HG03442 (cell line): ENCODE measurements around the gene KCND2.

Experiments
- ATAC-seq: cut with Tn5 transposase; IDR thresholded peaks from one replicate; pipeline ENCODE4 v1.9.1; 2021; ENCODE audit warnings: mild to moderate bottlenecking, moderate library complexity; ENCODE audit not compliant: unreplicated experiment

KCND2 gene

DNA sequence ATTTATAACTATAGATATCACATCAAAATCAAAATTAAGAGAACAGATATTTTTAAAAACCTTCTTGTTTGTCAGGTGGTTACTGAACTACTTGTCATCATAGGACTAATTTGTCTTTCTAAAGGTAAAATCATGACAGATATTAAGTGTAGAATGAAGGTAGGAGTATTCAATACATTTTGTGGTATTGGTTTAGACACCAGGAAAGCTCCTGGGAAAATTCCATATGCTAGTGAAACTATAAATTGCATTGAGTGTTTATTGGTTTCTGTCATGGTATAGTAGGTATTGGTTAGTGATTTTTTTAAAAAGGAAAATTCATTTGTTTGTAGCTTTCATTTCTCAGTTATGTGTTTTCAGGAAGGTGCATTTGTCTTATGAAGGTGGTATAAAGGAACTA lies 132.7 kb downstream of the KCND2 start:
- no peak for ATAC-seq

DNA sequence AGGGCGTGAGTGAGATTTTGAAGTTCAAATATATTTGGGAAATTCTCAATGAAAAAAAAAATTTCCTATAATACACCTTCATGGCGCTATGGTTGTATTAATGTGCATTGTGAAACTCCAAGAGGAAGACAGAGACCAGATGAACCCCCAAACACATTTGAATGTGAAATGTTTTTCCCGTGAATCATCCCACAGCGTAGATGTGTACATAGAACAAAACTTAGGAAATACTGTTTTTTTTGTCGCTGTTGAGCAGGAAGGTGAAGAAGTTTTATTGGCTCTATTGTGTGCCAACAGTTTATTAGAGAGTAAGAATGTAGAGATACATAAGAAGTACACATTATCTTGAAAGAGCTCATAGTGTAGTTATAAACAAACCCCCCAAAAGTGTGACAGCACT lies 134.0 kb downstream of the KCND2 start:
- ATAC-seq = no peak

DNA sequence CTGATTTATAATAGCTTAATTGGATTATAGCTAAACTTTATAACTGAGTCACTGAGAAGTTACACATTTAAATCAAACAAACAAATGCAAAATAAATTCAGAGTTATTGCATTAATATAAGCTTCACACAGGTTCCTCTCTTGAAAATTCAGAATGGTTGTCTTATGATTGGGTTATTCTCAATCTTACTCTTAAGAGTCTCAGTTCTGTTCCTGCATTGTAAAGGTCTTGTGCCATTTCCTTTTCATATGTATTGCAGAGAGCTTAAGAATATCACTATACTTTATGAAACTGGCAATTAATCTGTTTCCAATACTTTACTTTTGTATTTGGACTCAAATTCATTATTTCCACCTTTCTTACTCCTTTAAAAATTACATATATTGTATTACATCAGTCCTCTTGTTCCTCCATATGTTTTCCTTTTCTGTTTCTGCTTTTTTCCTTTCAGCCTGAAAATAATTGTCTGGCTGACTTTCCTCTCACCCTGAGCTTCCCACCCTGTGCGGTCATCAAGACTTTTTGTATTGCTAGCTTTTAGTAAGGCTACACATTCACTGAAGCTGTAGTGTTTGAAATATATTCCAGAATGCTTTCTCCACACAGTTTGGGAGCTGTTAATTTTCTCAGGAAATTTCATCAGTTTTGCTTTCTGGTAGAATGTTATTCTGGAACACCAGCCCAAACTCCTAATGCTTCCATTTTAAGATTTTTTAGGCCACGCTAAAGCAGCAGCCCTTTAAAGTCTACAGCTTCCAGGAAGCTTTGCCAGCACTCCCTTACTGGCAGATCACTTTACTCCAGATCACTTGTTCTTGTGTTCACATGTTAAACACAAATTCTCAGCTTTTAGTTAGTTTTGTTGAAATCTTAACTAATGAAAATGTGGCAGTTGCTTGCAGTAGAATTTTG lies 139.4 kb downstream of the KCND2 start:
- ATAC-seq = peak; percentile 87

DNA sequence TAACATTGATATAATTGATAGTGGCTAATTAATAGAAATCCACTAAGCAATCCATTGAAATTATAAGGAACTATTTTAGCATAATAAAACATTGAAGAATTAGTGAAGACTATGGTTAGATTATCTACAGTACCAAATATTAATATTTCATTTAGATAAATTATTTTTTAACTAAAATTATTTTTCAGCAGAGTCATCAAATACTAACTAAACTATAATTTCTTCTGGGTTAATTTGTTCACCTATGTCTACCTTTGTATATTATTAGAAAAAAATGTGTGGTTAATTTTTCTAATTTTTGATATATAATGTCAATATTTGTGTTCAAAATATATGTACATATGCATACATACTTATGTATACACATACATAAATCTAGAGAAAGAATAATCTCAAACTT lies 140.2 kb downstream of the KCND2 start:
- no peak for ATAC-seq

DNA sequence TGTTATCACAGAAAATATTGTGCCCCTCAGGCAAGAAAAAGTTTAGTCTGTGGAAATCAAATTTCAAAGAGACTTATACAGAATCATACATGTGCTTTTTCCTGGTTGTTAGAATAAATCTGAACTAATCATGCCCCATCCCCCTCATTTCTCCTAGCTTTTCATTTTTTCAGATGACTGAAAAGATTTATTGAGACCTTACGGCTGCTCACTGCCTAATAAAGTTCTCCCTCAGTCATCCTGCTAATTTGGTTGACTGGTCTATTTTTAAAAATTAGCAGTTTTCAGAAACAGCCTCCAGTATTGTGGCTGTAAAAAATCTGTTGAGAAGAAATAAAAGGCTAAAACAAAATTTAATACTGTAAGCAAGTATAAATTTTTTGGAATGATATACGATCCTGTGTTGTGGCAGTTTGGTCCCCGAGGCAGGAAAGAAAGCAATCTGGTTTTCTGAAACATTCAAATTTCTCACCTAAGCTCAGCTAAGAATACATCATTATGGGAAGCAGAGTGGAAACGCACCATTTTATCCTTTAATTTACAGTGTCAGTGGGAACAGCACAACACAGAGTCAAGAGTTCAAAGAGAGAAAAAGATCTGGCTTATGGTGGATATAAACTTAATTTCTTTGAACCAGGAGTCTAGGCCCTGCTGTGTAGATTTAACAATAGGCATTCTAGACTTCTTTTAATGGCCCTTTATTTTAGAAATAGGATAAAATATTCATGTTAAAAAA lies 144.4 kb downstream of the KCND2 start:
- no peak for ATAC-seq

DNA sequence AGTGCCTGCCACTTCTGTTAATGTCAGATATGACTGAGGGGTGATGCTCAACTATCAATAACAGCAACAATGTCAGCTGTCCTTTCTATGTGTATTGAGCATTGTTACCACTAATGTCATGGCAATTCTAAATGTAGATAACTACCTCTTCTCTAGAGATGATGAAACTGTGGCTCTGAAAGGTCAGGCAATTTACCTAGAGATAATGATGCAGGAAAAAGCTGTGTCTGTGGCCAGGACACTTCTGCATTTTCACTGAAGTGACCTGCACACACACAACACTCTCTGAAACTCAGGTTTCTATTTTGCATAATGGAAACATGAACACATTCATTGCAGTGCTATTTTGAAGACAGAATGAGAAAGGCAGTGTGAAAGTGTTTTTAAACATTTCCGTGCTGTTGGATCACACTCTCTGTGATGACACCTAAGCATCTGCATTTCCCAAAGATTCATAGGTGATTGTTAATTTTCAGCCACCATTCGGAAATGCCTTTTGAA lies 148.2 kb downstream of the KCND2 start:
- ATAC-seq = peak; percentile 95

DNA sequence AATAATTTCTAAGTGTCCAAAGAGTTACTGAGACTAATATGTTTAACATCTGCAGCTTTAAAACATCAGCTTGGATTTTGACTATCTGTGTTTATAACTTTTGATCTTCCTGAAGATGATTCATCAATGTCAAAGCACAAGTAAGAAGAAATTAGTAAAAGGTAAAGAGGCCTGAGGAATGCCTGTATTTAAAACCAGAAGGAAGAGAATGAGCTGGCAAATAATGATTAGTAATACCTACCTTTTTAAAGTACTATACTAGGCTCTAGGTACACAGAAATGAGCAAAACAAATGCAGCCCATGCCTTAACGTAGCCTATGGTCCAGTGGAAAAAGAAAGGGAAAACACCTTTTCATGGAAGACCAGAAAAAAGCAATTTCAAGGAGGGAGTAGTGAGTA lies 158.0 kb downstream of the KCND2 start:
- peak; percentile 67 for ATAC-seq

DNA sequence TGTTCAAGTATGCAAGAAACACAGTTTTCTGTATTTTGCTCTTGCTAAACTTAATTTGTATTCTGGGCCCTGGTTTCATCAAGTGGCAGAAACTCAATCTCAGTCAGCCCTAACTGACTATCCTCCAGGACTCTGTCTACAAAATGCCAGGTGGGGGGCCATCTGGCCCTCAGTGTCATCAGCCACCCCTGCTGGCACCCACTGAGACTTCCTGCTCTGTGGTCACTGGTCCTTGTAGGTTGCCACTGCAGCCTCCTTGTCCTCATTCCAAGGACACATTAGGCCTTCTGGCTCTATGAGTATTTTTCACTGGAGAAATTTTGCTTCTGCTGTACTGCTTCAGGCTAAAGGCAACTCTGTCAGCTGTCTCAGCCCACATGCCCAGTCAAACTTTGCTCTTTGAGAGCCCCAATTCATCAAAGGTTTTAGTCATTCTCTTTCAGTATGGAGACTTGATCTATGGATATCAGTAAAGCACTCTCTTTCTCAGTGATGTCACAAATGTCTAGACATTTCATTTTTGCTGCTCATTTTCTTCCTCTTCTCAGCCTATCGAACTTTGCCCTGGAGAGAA lies 163.6 kb downstream of the KCND2 start:
- ATAC-seq = no peak

DNA sequence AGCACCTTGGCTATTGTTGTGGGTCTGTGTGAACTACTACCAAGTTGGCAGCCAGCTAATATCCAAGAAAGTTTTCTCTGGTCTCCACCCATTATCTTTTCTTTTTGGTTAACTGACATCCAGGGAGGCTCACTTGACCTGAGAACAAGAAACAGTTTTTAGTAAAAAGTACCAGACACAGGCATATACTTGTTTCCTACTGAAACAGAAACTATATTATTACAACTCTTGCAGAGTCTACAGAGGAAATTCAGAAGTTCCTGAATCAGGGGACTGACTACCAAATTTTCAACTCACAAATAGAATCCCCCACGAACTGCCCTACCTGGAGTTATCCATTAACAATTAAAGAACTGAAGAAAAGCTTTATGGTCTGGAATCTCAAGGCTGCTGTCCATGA lies 168.9 kb downstream of the KCND2 start:
- peak; percentile 84 for ATAC-seq

DNA sequence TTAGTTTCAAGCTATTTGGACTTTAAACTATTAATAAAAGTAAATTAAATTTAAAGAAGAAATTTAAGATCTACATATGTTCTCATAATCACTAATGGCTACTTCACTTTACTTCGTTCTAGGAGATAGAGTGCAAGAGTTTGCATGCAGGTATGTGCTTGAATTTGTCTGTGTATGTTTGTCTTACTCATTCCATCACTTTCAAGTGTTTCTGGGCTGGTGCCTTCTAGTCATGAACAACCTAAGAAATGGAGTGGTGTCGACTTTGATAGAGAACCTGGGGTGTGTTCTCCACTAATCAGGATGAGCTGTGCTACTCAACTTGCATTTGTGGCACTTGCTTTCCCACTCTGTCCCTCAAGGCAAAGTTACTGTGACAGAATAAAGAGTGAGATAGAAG lies 169.9 kb downstream of the KCND2 start:
- ATAC-seq = peak; percentile 70

DNA sequence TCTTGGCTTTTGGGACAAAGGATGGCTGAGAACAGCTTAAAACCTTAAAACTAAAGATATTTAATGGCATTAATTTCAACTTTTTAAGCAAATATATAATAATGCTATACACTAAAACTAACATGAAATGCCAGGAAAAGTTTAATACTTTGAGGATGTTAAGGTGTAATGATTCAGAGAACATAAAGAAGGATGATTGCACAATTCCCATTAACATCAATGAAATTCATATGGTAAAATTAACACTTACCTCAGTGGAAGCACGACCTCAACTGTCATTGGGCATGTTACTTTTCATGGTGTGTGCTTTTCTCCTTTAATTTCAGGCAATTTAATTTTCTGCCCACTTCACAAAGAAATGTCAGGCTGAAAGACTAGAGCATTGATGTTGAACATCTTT lies 171.7 kb downstream of the KCND2 start:
- no peak for ATAC-seq

DNA sequence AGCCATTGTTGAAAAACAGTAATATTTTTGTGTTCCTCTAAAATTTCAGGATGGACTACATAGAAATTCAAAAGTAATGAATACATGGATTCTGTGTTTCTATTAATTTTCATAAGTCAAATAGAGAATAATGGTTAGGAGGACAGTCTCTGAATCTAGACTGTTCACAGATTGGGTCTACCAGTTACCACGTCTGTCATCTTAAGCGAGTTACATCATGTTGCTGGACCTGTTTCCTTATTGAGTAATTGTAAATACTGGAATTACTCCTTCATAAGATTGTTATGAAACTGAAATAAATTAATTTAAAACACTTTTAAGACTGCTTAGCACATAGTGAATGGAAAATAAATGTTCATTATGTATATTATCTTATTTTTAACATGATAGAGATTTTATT lies 172.3 kb downstream of the KCND2 start:
- no peak for ATAC-seq

DNA sequence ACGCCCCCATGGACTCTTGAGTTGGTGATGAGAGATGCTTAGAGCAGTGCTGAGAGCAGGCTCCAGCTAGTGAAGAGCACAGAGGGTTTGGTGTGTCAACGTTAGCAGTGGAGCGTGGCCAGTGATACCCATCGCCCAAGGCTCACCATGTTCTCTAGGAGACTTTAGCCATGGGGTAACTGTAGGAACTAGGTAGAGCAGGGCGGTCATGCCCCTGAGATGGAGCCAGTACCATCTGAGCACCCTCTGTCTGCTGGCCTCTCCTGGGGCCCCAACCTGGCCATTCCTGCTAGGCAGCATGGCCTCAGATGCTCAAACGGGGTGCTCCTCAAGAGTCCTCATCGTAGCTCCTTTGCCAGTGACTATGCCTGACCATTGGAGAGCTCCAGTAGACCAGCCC lies 179.7 kb downstream of the KCND2 start:
- ATAC-seq = no peak

DNA sequence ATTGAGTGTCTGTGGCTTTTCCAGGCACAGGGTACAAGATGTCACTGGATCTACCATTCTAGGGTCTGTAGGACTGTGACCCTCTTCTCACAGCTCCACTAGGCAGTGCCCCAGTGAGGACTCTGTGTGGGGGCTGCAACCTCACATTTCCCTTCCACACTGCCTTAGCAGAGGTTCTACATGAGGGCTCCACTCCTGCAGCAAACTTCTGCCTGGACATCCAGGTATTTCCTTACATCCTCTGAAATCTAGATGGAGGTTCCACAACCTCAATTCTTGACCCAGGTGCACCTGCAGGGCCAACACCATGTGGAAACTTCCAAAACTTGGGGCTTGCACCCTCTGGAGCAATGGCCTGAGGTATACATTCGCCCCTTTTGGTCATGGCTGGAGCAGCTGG lies 183.7 kb downstream of the KCND2 start:
- no peak for ATAC-seq

DNA sequence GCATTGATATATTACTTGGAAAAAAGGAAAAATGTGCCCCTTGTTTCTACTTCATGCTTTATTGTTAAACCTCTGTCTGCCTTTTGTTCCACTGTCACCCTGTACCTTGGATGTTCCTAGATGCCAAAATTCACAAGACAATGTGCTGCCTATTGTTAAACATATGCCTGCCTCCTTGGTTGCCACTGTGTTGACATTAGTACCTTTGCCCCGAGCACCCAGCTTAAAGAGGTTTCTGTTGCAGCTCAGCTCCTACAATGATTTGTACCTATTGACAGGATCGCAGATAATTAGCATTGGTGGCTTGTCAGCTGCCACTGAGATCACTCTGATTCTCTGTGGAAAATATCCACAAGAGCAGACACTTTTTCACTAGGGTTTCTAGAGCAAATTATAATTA lies 188.0 kb downstream of the KCND2 start:
- ATAC-seq = no peak

DNA sequence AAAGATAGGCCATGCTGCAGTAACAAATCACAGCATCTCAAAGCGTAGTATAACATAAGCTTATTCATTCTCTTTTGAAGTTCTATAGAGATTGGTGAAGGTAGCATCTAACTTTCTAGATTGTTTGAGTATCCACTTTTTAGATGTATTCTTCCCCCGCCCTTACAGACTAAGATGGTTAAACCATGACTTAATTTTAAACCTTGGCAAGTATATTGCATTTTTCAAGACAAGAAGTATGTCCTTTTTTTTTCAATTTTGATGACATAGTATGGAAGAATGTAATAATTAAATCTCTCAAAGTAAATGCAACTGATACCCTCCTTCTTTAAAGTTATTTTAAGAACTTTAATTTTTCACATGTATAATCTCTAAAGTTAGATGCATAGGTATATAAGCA lies 190.0 kb downstream of the KCND2 start:
- ATAC-seq = no peak

DNA sequence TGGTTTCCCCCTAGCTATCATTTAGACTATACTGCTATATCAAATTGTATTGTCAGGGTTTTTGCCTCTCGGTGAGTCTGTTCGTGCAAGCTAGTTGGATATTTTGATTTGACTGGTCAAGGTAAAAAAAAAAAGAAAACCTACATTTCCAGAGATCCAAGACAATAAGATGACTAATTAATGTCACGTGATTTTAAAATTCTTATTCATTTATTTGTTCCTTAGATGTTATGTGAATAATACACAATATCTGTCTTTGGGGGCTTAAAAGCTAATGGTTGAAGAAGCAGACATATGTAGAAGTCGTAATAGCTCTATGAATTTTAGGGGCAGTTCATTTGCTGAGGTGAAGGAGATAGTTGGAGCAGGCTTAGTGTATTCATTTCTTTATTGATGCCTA lies 191.1 kb downstream of the KCND2 start:
- ATAC-seq = no peak

DNA sequence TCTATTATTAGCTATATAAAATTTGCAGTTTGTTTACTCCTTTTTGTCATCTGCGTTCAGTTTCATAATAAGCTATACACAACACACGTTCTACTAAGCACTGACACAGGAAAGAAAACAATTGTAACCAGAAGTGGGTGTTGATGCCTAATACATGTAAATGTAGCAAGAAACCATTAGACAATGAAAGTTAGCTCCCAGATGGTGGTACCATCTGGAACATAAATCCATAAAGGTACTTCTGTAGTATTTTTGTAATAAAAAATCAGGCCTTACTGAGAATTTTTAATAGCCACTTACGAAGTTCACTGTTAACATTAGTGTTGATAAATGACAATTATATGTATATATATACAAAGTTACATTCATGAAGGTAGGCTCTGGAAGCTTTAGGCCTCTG lies 194.7 kb downstream of the KCND2 start:
- no peak for ATAC-seq

DNA sequence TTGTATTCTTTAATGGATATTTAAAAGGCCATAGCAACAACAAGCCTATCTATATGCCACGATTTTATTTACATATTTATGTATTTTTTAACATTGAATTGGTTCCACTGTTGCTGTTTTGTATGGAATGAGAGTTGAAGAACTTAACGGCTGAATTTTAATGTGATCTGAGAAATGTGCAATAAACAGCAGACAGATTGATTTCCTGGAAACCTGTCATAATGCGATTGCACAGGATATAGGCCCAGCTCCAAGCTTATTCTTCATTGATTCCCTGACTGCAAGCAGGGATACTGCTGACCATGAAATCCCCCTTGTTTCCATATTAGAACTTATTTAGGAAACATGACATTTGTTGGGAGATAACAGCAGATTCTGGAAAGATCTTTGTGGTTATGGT lies 195.6 kb downstream of the KCND2 start:
- no peak for ATAC-seq

DNA sequence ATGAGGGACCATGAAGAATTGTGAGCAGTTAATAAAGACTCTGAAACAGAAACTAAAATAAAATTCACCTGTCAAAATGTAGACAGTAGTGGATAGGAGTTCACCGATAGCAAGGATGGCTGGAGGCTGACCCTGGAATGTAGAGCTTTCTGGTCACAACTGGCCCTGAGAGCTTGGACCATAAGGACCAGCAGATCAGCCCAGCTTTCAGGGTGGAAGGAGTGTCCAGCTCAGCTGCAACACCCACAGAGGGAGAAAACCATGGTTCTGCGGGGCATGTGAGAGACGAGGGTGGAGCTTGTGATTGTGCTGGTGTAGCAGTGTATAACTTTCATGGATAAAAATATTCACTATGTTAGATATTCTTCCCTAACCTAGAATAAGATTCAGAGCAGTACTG lies 199.9 kb downstream of the KCND2 start:
- no peak for ATAC-seq

DNA sequence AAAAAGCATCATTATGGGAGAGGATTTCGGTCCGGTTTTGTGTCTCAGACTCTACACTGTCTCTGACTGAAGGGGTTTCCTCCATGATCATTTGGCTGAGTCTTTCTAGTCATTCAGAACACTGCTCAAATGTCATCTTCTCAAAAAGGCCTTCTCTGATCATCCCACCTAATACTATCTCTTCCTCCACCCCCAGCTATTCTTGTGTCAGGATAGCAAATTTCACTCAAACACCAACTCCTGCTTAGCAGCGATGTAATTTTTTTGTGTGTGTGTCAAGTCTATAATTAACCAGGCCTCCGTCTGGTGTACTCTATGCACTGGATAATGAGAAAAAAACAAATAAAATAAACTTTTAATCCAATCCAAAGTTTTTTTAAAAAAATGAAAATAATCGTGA lies 200.4 kb downstream of the KCND2 start:
- ATAC-seq = no peak

DNA sequence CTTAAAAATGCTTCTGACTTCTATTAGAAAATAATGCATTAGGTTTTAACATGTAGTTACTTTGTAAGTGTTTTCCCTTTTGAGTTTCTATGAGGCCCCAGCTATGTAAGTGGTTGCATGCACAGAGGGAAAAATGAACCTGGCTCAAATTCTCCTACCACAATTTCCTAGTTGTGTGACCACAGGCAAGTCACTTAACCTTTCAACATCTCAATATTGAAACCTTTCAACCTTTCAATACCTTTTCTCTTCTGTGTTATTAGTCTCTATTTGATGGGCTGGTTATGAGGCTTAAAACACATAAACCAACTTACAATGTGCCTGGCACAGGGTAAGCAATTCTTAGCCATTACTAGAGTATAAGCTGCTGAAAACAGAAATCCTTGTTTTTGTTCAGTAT lies 203.0 kb downstream of the KCND2 start:
- peak; percentile 80 for ATAC-seq
